Mesodermal cell (in vitro differentiated cells): ENCODE measurements around the gene SCN3B.

Experiments used
- H3K27ac ChIP-seq: 2 replicates; pipeline ENCODE4 v1.7.0; 2013; ENCODE audit warnings: mild to moderate bottlenecking, low read depth, low read length, moderate library complexity; ENCODE audit not compliant: severe bottlenecking
- H3K36me3 ChIP-seq: 2 replicates; pipeline ENCODE4 v1.7.1; 2013; ENCODE audit warnings: mild to moderate bottlenecking, low read length, moderate library complexity; ENCODE audit not compliant: control insufficient read depth, insufficient read depth
- H3K4me1 ChIP-seq: one replicate; pipeline ENCODE4 v1.7.1; 2013; ENCODE audit warnings: mild to moderate bottlenecking, low read length; ENCODE audit not compliant: insufficient read depth, control insufficient read depth, poor library complexity, severe bottlenecking
- H3K4me3 ChIP-seq: 2 replicates; pipeline ENCODE4 v1.7.0; 2013; ENCODE audit warnings: low read length, control low read depth, mild to moderate bottlenecking; ENCODE audit not compliant: insufficient read depth, poor library complexity, severe bottlenecking; ENCODE audit errors: extremely low read depth
- H3K9me3 ChIP-seq: 2 replicates; pipeline ENCODE4 v1.7.1; 2013; ENCODE audit warnings: mild to moderate bottlenecking, low read length, moderate library complexity; ENCODE audit not compliant: control insufficient read depth
- WGBS, 2 experiments: methylation state at CpG; one replicate each; pipeline ENCODE4 v1.1.5; 2013; ENCODE audit warnings: missing lambda C conversion rate in 2 of 2; ENCODE audit not compliant: insufficient coverage in 2 of 2; 5-methylcytosine and 5-hydroxymethylcytosine counted together

The SCN3B gene

DNA sequence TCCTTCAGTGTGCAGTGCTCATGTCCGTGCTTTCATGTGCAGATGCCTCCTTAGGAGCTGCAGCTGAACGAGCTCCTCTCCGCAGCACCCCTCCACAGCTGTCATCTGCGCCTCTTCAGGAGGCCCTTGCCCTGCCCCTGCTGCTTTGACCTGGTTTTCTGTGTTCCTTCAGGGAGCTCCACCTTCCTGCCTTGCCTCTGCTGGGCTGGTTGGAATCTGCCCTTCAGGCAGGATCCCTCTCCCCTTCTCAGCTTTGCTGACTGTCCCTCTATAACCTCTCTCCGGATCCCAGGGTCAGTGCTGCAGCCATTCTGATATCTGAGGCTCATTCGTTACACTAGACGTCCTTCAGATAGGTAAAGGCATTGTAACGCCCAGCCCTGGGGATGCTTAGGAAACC lies 67.9 kb downstream of the SCN3B start:
- H3K27ac ChIP-seq, result no peak overlapping the region
- WGBS, 2 experiments, result 85% methylated on average over 6 to 8 of the region's 8 CpGs
- no peak overlapping the region for H3K4me3 ChIP-seq
- no peaks in the 10 kb centered on the region for H3K36me3 ChIP-seq
- H3K9me3 ChIP-seq, result no peaks in the 10 kb centered on the region
- H3K4me1 ChIP-seq, result peaks cover 21% of the 10 kb centered on the region

DNA sequence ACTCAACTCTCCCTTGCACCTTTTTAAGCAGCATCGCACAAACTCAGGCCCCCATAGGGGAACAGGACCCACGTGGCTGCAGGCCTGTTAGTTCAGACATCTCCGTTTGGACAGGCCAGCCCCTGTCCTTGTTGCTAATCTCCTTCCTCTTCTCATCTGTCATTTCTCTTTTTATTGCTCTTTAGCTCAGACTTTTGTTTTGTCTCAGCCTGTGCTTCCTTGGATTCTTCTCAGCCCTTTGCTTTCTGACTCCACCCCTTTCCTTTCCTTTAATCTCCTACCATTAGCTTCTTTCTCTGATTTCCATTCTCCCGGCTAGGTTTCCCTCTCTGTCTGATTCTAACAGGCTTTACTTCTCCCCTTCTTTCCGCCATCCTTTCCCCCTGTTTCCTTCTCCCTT lies 68.7 kb downstream of the SCN3B start:
- 75 to 76% methylated on average over 4 to 5 of the region's 5 CpGs for WGBS, 2 experiments
- Histone ChIP-seq H3K4me3 (no peak overlapping the region), H3K4me1 (peaks cover 21% of the 10 kb centered on the region), H3K9me3 (no peaks in the 10 kb centered on the region), H3K36me3 (no peaks in the 10 kb centered on the region), H3K27ac (no peak overlapping the region)

GRCh38 chr11:123585206-123585605 lies 69.2 kb downstream of the SCN3B start:
- WGBS, 2 experiments, result 86 to 90% methylated on average over 3 to 5 of the region's 5 CpGs
- Histone ChIP-seq H3K9me3 (no peaks in the 10 kb centered on the region), H3K27ac (no peak overlapping the region), H3K4me1 (peaks cover 16% of the 10 kb centered on the region), H3K4me3 (no peak overlapping the region), H3K36me3 (no peaks in the 10 kb centered on the region)

DNA sequence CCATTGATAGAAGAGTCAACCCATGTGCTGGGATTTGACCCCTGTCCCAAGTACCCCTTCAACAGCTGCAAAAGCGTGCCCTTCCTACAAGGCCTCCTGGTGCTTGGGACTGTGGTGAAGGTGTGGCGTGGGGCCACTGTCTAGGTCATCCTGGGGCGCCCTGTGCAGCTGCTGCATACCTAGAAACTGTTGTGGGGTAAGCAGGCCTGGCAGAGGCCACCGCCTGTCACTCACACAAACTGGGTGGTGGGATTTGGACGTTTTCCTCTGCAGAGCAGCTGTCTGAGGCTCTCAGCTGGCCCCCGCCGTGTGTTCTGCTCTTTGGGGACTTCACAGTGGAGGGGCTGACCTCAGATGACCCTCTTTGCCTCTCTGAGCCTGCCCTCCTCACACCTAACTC lies 69.7 kb downstream of the SCN3B start:
- 84% methylated on average over 5 to 7 of the region's 7 CpGs for WGBS, 2 experiments
- Histone ChIP-seq H3K27ac (no peak overlapping the region), H3K4me1 (peaks cover 12% of the 10 kb centered on the region), H3K4me3 (no peak overlapping the region), H3K36me3 (no peaks in the 10 kb centered on the region), H3K9me3 (no peaks in the 10 kb centered on the region)

- Histone ChIP-seq H3K4me3 (no peak overlapping the region), H3K36me3 (no peaks in the 10 kb centered on the region), H3K4me1 (peaks cover 12% of the 10 kb centered on the region), H3K9me3 (no peaks in the 10 kb centered on the region), H3K27ac (no peak overlapping the region)
- WGBS, 2 experiments, result 100% methylated on average over 2 of the region's 4 CpGs; no CpG with 5 or more reads in 1 of the 2 experiments
These were observed 70.2 kb downstream of the SCN3B start for GRCh38 chr11:123584186-123584585.

DNA sequence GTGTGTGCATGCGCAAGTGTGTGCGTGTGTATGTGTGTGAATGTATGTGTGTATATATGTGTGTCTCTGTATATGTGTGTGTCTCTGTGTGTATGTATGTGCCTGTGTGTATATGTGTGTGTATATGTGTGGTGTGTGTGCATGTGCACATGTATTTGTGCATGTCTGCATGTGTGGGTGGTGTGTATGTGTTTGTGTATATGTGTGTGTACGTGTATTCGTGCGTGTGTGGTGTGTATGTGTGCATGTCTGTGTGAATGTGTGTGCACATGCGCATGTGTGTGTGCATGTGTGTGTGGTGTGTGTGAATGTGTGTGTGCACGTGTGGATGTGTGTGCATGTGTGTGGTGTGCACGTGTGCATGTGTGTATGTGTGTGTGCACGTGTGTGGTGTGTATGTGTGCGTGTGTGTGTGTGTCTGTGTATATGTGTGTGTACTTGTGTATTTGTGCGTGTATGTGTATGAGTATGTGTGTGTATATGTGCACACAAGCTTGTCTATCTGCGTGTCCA lies 71.4 kb downstream of the SCN3B start:
- Histone ChIP-seq H3K9me3 (no peaks in the 10 kb centered on the region), H3K27ac (no peak overlapping the region), H3K36me3 (no peaks in the 10 kb centered on the region), H3K4me3 (no peak overlapping the region), H3K4me1 (peaks cover 12% of the 10 kb centered on the region)
- 82 to 86% methylated on average over 11 to 12 of the region's 12 CpGs for WGBS, 2 experiments

DNA sequence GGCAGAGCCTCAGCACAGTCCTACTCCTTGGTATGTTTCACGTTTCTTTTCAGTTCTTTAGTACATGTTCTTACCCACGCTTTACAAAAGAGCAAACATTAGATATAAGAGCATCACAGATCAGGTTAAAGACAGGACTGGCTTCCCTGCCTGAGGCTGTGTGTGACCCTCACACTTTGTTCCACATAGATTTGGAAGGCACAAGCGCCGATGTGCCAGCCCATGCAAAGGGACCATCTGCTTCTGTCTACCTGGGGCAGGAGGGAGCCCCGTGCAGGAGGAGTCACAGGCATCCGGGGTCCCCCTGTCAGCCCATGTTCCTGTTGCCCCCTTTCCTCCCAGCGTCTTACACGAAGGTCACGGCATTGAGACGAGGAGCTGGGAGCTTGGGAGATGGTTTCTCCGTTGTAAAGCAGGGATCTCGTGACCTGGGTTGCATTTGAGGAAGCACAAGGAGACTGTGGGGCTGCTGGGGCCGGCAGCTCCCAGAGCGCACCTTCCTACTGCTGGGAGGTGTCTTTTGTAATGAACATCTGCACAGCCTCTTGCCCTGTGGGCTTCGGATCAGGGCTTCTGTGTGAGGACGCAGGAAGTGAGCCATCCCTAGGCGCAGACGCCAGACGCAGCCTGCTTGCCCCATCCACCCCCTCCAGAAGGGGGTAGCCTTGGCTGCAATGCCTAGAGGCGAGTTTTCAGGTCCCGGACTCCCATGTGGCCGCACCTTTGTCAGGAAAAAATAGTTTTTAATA lies 72.6 kb downstream of the SCN3B start:
- whole genome bisulfite sequencing, 2 experiments, result 87 to 88% methylated on average over 18 to 20 of the region's 22 CpGs
- H3K27ac ChIP-seq, result no peak overlapping the region
- H3K36me3 ChIP-seq, result no peaks in the 10 kb centered on the region
- no peaks in the 10 kb centered on the region for H3K9me3 ChIP-seq
- peaks cover 12% of the 10 kb centered on the region for H3K4me1 ChIP-seq
- no peak overlapping the region for H3K4me3 ChIP-seq

- Histone ChIP-seq H3K27ac (no peak overlapping the region), H3K36me3 (no peaks in the 10 kb centered on the region), H3K4me3 (no peak overlapping the region), H3K9me3 (no peaks in the 10 kb centered on the region), H3K4me1 (peaks cover 4% of the 10 kb centered on the region)
- 12 to 25% methylated on average over 14 to 19 of the region's 25 CpGs for WGBS, 2 experiments
These were observed 73.7 kb downstream of the SCN3B start for GRCh38 chr11:123580557-123581275.

GRCh38 chr11:123580137-123580536 lies 74.3 kb downstream of the SCN3B start:
- Histone ChIP-seq H3K36me3 (no peaks in the 10 kb centered on the region), H3K9me3 (no peaks in the 10 kb centered on the region), H3K4me1 (no peaks in the 10 kb centered on the region), H3K27ac (no peak overlapping the region), H3K4me3 (no peak overlapping the region)
- 86 to 92% methylated on average over 4 to 6 of the region's 6 CpGs for WGBS, 2 experiments

- Histone ChIP-seq H3K9me3 (no peaks in the 10 kb centered on the region), H3K4me1 (no peaks in the 10 kb centered on the region), H3K27ac (no peak overlapping the region), H3K4me3 (no peak overlapping the region), H3K36me3 (no peaks in the 10 kb centered on the region)
- 89 to 98% methylated on average over 4 of the region's 5 CpGs for WGBS, 2 experiments
These were observed 75.0 kb downstream of the SCN3B start for GRCh38 chr11:123579482-123579812.
